SK-N-SH treated with all-trans-retinoic acid at 6 μM for 48 hours (cell line): Measurements from ENCODE around the gene GRM4.

ENCODE experiments used
- ISL1 ChIP-seq: fragments of 250-450 bp; sonication (Bioruptor Pico); IDR thresholded peaks from 2 replicates; pipeline ENCODE4 v2.1.2; 2022; ENCODE audit warnings: mild to moderate bottlenecking, moderate library complexity
- PATZ1 ChIP-seq: fragments of 250-450 bp; sonication (Bioruptor Pico); IDR thresholded peaks from 2 replicates; pipeline ENCODE4 v1.8.0; 2020; ENCODE audit warnings: mild to moderate bottlenecking, moderate library complexity, borderline replicate concordance
- POU6F1 ChIP-seq: fragments of 250-450 bp; sonication (Bioruptor Pico); IDR thresholded peaks from 2 replicates; pipeline ENCODE4 v1.8.0; 2021; ENCODE audit warnings: low read depth, mild to moderate bottlenecking, moderate library complexity, borderline replicate concordance
- RARB ChIP-seq: fragments of 250-450 bp; sonication (Bioruptor Pico); IDR thresholded peaks from 2 replicates; pipeline ENCODE4 v1.8.0; 2021; ENCODE audit warnings: mild to moderate bottlenecking, moderate library complexity
- SNAI2 ChIP-seq: fragments of 250-450 bp; sonication (Bioruptor Pico); IDR thresholded peaks from 2 replicates; pipeline ENCODE4 v1.5.0; 2020; ENCODE audit warnings: mild to moderate bottlenecking, moderate library complexity
- TOX ChIP-seq: fragments of 250-450 bp; sonication (Bioruptor Pico); IDR thresholded peaks from 2 replicates; pipeline ENCODE4 v1.8.0; 2021; ENCODE audit warnings: mild to moderate bottlenecking, moderate library complexity, borderline replicate concordance
- TF ChIP-seq, protein P1 (sequence below): fragments of 250-450 bp; sonication (Bioruptor Pico); IDR thresholded peaks from 2 replicates; pipeline ENCODE4 v1.5.1; 2020; ENCODE audit warnings: low read depth, mild to moderate bottlenecking, moderate library complexity

DNA sequence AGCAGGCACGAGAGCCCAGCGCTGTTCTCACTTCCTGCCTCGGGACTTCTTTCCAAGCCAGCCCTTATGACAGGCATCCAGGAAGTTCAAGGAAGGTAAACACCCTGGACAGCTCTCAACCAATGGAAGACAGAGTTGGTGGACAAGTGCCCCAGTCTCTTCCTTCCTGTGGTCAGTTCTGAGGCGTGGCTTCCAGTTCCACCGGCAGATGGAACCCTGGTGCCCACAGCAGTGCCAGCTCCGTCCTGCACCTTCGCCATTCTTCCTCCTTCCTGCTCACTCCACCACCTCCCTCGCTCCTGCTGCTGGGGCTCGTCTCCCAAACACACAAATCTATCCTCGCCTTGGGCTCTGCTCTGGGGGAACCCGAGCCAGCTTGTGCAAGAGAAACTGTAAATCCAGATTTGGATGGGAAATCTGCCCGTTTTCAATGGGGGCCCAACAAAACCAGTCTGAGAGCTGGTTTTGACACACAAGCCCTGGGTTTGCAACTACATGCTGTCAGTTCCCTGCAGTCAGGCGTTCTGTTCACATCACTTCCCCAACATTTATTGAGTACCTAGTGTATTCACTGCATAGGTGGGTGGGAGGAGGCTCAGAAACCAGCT, 162.7 kb downstream of the GRM4 start:
- TF ChIP-seq TOX (CRISPR knock-in tag), result no peak
- TF ChIP-seq PATZ1 (CRISPR knock-in tag), result no peak
- no peak for TF ChIP-seq ISL1 (CRISPR knock-in tag)
- no peak for TF ChIP-seq POU6F1
- TF ChIP-seq RARB (CRISPR knock-in tag), result no peak
- TF ChIP-seq, protein P1, sequence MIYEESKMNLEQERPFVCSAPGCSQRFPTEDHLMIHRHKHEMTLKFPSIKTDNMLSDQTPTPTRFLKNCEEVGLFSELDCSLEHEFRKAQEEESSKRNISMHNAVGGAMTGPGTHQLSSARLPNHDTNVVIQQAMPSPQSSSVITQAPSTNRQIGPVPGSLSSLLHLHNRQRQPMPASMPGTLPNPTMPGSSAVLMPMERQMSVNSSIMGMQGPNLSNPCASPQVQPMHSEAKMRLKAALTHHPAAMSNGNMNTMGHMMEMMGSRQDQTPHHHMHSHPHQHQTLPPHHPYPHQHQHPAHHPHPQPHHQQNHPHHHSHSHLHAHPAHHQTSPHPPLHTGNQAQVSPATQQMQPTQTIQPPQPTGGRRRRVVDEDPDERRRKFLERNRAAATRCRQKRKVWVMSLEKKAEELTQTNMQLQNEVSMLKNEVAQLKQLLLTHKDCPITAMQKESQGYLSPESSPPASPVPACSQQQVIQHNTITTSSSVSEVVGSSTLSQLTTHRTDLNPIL (CRISPR knock-in tag), result no peak
- no peak for TF ChIP-seq SNAI2 (CRISPR knock-in tag)
